Neural cell (in vitro differentiated cells): ENCODE results near the gene CLSTN2. TPM values are rescaled to one million over a fixed set of nuclear protein-coding genes. Genes with fewer than 3 reads are reported as not detected.

Experiments
- H2AFZ ChIP-seq: fragments of 200-600, 300-800 bp; sonication (generic), shearing (Covaris generic); 2 replicates; pipeline ENCODE4 v1.6.0; 2014; ENCODE audit warnings: low read depth, mild to moderate bottlenecking, antibody characterized with exemption, low read length, moderate library complexity
- H3F3A ChIP-seq: fragments of 200-600 bp; shearing (Covaris generic); 2 replicates; pipeline ENCODE4 v1.6.1; 2016; ENCODE audit warnings: mild to moderate bottlenecking, moderate library complexity, mixed read lengths, antibody characterized with exemption, low read length; ENCODE audit not compliant: insufficient read depth, poor library complexity, severe bottlenecking
- H3K27ac ChIP-seq: fragments of 200-600, 300-800 bp; sonication (generic), shearing (Covaris generic); 2 replicates; pipeline ENCODE4 v1.5.1; 2014; ENCODE audit warnings: mild to moderate bottlenecking, low read length, moderate library complexity
- H3K27me3 ChIP-seq: fragments of 300-800, 200-600 bp; sonication (generic), shearing (Covaris generic); 2 replicates; pipeline ENCODE4 v1.6.0; 2014; ENCODE audit warnings: mild to moderate bottlenecking, low read depth, low read length, moderate library complexity; ENCODE audit not compliant: insufficient read depth
- H3K36me3 ChIP-seq: fragments of 300-800, 200-600 bp; sonication (generic), shearing (Covaris generic); 2 replicates; pipeline ENCODE4 v1.5.1; 2014; ENCODE audit warnings: mild to moderate bottlenecking, antibody characterized with exemption, low read length, moderate library complexity; ENCODE audit not compliant: insufficient read depth
- H3K4me2 ChIP-seq: fragments of 300-800, 200-600 bp; sonication (generic), shearing (Covaris generic); 2 replicates; pipeline ENCODE4 v1.6.0; 2014; ENCODE audit warnings: mild to moderate bottlenecking, low read length
- H3K4me3 ChIP-seq: fragments of 300-800, 200-600 bp; sonication (generic), shearing (Covaris generic); 2 replicates; pipeline ENCODE4 v1.5.1; 2014; ENCODE audit warnings: mild to moderate bottlenecking, low read length, moderate library complexity
- H3K79me2 ChIP-seq: fragments of 200-600 bp; shearing (Covaris generic); replicated peaks from 2 replicates; pipeline ENCODE4 v1.6.0; 2014; ENCODE audit warnings: mild to moderate bottlenecking, low read length, moderate library complexity; ENCODE audit not compliant: insufficient read depth
- H3K9ac ChIP-seq: fragments of 300-800, 200-600 bp; sonication (generic), shearing (Covaris generic); 2 replicates; pipeline ENCODE4 v1.6.1; 2016; ENCODE audit warnings: mild to moderate bottlenecking, low read length, mixed read lengths
- H3K9me2 ChIP-seq: fragments of 200-600 bp; shearing (Covaris generic); 2 replicates; pipeline ENCODE4 v1.6.1; 2016; ENCODE audit warnings: mild to moderate bottlenecking, low read length, mixed read lengths; ENCODE audit not compliant: insufficient read depth
- H3K9me3 ChIP-seq: fragments of 200-600, 300-800 bp; sonication (generic), shearing (Covaris generic); 2 replicates; pipeline ENCODE4 v1.6.1; 2016; ENCODE audit warnings: mild to moderate bottlenecking, mixed run types, low read length, moderate library complexity, mixed read lengths
- H4K20me1 ChIP-seq: fragments of 200-600 bp; shearing (Covaris generic); 2 replicates; pipeline ENCODE4 v1.6.1; 2016; ENCODE audit warnings: mild to moderate bottlenecking, mixed run types; ENCODE audit not compliant: insufficient read depth
- EP300 ChIP-seq: fragments of 450-650 bp; conservative IDR thresholded peaks from 2 replicates; pipeline ENCODE4 v1.6.1; 2014; ENCODE audit warnings: antibody characterized with exemption, mild to moderate bottlenecking, moderate library complexity; ENCODE audit not compliant: poor library complexity, severe bottlenecking
- EZH2 ChIP-seq: fragments of 200-600, 300-800 bp; shearing (Covaris generic), sonication (generic); IDR thresholded peaks from 2 replicates; pipeline ENCODE4 v1.6.1; 2014; ENCODE audit warnings: antibody characterized with exemption, low read length, borderline replicate concordance, mild to moderate bottlenecking; ENCODE audit not compliant: insufficient read depth, poor library complexity, severe bottlenecking
- MXI1 ChIP-seq: fragments of 450-650 bp; conservative IDR thresholded peaks from 2 replicates; pipeline ENCODE4 v1.6.1; 2014; ENCODE audit warnings: antibody characterized with exemption, mild to moderate bottlenecking; ENCODE audit not compliant: poor library complexity, severe bottlenecking
- POLR2AphosphoS5 ChIP-seq: IDR thresholded peaks from 2 replicates; pipeline ENCODE4 v1.6.1; 2012
- RAD21 ChIP-seq: fragments of 450-650 bp; conservative IDR thresholded peaks from 2 replicates; pipeline ENCODE4 v1.6.1; 2014; ENCODE audit warnings: antibody characterized with exemption, mild to moderate bottlenecking, moderate library complexity
- SMC3 ChIP-seq: fragments of 450-650 bp; conservative IDR thresholded peaks from 2 replicates; pipeline ENCODE4 v1.6.1; 2014; ENCODE audit warnings: antibody characterized with exemption, mild to moderate bottlenecking, moderate library complexity; ENCODE audit not compliant: poor library complexity
- TAF1 ChIP-seq: IDR thresholded peaks from 2 replicates; pipeline ENCODE4 v1.6.1; 2012; ENCODE audit warnings: low read depth
- polyA plus RNA-seq: library from polyadenylated mRNA; depleted of rRNA; stranded (reverse); fragments of >200 nt; gene quantifications from 2 replicates; pipeline ENCODE4 v1.2.3, GENCODE V29; 2014
- TF ChIP-seq, protein P1 (sequence below): IDR thresholded peaks from 2 replicates; pipeline ENCODE4 v1.6.1; 2012; ENCODE audit warnings: borderline replicate concordance
- TF ChIP-seq, protein P2 (sequence below): fragments of 450-650 bp; IDR thresholded peaks from 2 replicates; pipeline ENCODE4 v1.5.1; 2014; ENCODE audit warnings: antibody characterized with exemption, mild to moderate bottlenecking, moderate library complexity; ENCODE audit not compliant: poor library complexity, severe bottlenecking

CLSTN2 gene
- polyA plus RNA-seq, 1 donor from 2014 or later: 10.7 TPM

DNA sequence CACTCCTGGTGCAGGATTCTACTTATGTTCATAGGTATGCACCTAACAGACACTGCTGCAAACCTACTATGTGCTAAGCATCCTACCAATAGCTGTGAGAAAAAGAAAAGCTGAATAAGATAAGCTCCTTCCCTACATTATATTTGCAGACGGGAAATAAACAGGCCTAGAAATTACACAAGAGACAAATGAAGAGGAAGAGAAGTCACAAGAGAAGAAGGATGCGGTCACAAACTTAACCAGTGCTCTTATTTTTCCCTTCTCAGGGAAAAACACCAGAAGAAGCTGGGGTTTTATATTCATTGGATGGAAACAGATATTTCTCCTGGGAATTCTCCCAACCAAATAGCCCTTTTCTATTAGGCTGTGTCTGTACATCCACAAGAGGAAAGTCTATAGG lies 633.1 kb downstream of the CLSTN2 start:
- no peak overlapping the region for H3K9ac ChIP-seq
- H3K4me3 ChIP-seq: no peak overlapping the region
- H3K27me3 ChIP-seq: no peaks in the 10 kb centered on the region
- no peaks in the 10 kb centered on the region for H3K36me3 ChIP-seq
- H3K9me3 ChIP-seq: no peaks in the 10 kb centered on the region
- no peak overlapping the region for H2AFZ ChIP-seq
- H4K20me1 ChIP-seq: no peaks in the 10 kb centered on the region
- H3K9me2 ChIP-seq: no peaks in the 10 kb centered on the region
- no peaks in the 10 kb centered on the region for H3F3A ChIP-seq
- H3K79me2 ChIP-seq: no peaks in the 10 kb centered on the region
- H3K4me2 ChIP-seq: no peak overlapping the region
- TF ChIP-seq, protein P1, sequence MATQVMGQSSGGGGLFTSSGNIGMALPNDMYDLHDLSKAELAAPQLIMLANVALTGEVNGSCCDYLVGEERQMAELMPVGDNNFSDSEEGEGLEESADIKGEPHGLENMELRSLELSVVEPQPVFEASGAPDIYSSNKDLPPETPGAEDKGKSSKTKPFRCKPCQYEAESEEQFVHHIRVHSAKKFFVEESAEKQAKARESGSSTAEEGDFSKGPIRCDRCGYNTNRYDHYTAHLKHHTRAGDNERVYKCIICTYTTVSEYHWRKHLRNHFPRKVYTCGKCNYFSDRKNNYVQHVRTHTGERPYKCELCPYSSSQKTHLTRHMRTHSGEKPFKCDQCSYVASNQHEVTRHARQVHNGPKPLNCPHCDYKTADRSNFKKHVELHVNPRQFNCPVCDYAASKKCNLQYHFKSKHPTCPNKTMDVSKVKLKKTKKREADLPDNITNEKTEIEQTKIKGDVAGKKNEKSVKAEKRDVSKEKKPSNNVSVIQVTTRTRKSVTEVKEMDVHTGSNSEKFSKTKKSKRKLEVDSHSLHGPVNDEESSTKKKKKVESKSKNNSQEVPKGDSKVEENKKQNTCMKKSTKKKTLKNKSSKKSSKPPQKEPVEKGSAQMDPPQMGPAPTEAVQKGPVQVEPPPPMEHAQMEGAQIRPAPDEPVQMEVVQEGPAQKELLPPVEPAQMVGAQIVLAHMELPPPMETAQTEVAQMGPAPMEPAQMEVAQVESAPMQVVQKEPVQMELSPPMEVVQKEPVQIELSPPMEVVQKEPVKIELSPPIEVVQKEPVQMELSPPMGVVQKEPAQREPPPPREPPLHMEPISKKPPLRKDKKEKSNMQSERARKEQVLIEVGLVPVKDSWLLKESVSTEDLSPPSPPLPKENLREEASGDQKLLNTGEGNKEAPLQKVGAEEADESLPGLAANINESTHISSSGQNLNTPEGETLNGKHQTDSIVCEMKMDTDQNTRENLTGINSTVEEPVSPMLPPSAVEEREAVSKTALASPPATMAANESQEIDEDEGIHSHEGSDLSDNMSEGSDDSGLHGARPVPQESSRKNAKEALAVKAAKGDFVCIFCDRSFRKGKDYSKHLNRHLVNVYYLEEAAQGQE: no peak
- TF ChIP-seq, protein P2, sequence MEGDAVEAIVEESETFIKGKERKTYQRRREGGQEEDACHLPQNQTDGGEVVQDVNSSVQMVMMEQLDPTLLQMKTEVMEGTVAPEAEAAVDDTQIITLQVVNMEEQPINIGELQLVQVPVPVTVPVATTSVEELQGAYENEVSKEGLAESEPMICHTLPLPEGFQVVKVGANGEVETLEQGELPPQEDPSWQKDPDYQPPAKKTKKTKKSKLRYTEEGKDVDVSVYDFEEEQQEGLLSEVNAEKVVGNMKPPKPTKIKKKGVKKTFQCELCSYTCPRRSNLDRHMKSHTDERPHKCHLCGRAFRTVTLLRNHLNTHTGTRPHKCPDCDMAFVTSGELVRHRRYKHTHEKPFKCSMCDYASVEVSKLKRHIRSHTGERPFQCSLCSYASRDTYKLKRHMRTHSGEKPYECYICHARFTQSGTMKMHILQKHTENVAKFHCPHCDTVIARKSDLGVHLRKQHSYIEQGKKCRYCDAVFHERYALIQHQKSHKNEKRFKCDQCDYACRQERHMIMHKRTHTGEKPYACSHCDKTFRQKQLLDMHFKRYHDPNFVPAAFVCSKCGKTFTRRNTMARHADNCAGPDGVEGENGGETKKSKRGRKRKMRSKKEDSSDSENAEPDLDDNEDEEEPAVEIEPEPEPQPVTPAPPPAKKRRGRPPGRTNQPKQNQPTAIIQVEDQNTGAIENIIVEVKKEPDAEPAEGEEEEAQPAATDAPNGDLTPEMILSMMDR: no peak
- no peak for TF ChIP-seq POLR2AphosphoS5
- TF ChIP-seq SMC3: no peak
- TF ChIP-seq TAF1: no peak
- no peak for TF ChIP-seq EZH2
- no peak for TF ChIP-seq RAD21
- TF ChIP-seq EP300: no peak
- no peak for TF ChIP-seq MXI1
- no peak overlapping the region for H3K27ac ChIP-seq

DNA sequence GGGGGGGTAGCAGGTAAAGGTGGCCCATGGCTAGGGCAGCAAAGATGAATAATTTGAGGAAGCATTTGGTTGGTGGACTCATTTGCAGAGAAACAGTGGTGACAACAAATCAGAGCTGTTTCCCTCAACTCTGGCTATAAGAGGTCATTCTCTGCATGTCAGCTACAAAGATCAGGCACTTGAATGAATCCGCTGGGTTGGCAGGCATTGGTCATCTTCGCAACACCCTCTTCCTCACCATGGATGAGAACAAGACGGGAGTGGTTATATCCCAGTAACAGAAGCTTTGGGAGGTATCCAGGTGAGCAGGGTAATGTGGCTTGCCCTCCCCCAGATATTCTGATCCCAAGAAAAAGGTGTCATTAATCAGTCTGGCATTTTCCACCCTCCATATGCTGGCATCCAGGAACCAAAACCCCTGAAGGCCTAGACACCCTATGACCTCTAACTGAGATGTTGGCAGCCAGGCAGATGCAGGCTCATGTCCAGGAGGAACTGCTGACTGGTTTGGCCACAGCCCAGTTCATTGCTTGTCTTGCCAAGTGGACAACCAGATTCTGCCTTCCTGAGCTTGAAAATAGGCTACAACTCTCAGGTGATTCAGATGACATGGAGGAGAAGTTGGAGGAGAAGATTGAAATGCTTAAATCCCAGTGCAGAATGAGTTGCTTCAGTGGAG lies 634.0 kb downstream of the CLSTN2 start:
- no peaks in the 10 kb centered on the region for H3K79me2 ChIP-seq
- H3K36me3 ChIP-seq: no peaks in the 10 kb centered on the region
- no peaks in the 10 kb centered on the region for H4K20me1 ChIP-seq
- H3K27me3 ChIP-seq: no peaks in the 10 kb centered on the region
- H3K4me3 ChIP-seq: no peak overlapping the region
- no peak overlapping the region for H2AFZ ChIP-seq
- H3K4me2 ChIP-seq: no peak overlapping the region
- H3K9me2 ChIP-seq: no peaks in the 10 kb centered on the region
- no peaks in the 10 kb centered on the region for H3K9me3 ChIP-seq
- H3K9ac ChIP-seq: no peak overlapping the region
- no peak for TF ChIP-seq POLR2AphosphoS5
- TF ChIP-seq TAF1: no peak
- TF ChIP-seq SMC3: no peak
- TF ChIP-seq, protein P1: no peak
- TF ChIP-seq EZH2: no peak
- TF ChIP-seq, protein P2: no peak
- TF ChIP-seq EP300: no peak
- no peak for TF ChIP-seq RAD21
- no peaks in the 10 kb centered on the region for H3F3A ChIP-seq
- H3K27ac ChIP-seq: no peak overlapping the region
